ENCODE results near the gene SLC6A18.

SLC6A18 gene

GRCh38 chr5:1190278-1190677 lies 34.9 kb upstream of the SLC6A18 start (continued):
- TF ChIP-seq ZNF704 (tag by site-specific recombination; IDR thresholded peaks at IDR 0.05) (no peak), AEBP2 (tag by site-specific recombination; IDR thresholded peaks at IDR 0.05; ENCODE audit: borderline replicate concordance) (no peak), ZNF121 (tag by site-specific recombination; IDR thresholded peaks at IDR 0.05) (no peak), ZNF114 (tag by site-specific recombination; IDR thresholded peaks at IDR 0.05) (no peak), HIC1 (tag by site-specific recombination; IDR thresholded peaks at IDR 0.05) (no peak), ZSCAN18 (tag by site-specific recombination; IDR thresholded peaks at IDR 0.05) (no peak), BCL11A (tag by site-specific recombination; IDR thresholded peaks at IDR 0.05; ENCODE audit: low read depth) (no peak), ZNF211 (tag by site-specific recombination; IDR thresholded peaks at IDR 0.05; ENCODE audit: low read depth) (no peak), EGR2 (tag by site-specific recombination; IDR thresholded peaks at IDR 0.05; ENCODE audit: low read depth) (no peak), ZNF529 (tag by site-specific recombination; IDR thresholded peaks at IDR 0.05; ENCODE audit: insufficient replicate concordance) (no peak), ZNF707 (tag by site-specific recombination; IDR thresholded peaks at IDR 0.05) (no peak), ZNF433 (tag by site-specific recombination; IDR thresholded peaks at IDR 0.05; ENCODE audit: low read depth) (no peak), GLIS1 (tag by site-specific recombination; IDR thresholded peaks at IDR 0.05) (no peak), ZNF19 (tag by site-specific recombination; IDR thresholded peaks at IDR 0.05; ENCODE audit: low read depth) (no peak)

GRCh38 chr5:1190837-1191239 lies 34.3 kb upstream of the SLC6A18 start:
- CTCF ChIA-PET: interaction anchor here (0.7 to 2.1 kb wide), 2 partner anchors 17 to 45 kb away, joined by 3 to 10 read pairs; no protein-coding TSS in a partner anchor
- H3K4me1 ChIP-seq (ENCODE audit: control insufficient read depth, insufficient read depth, low read length): no peaks in the 10 kb centered on the region
- POLR2A ChIA-PET: no interaction called here
- H3K27ac ChIP-seq (ENCODE audit: extremely low read depth, low read depth, low read length): no peak overlapping the region
- no peaks in the 10 kb centered on the region for H3K9me3 ChIP-seq (ENCODE audit: control insufficient read depth, insufficient read depth, low read depth, low read length)
- H3K36me3 ChIP-seq (ENCODE audit: control insufficient read depth in 2 of 2, insufficient read depth in 1 of 2, low read length in 2 of 2): no peaks in the 10 kb centered on the region
- TF ChIP-seq SP2 (tag by site-specific recombination; IDR thresholded peaks at IDR 0.05) (0 out of 2 replicates have a peak, but pooled peaks have one; percentile 7), ZNF701 (tag by site-specific recombination; IDR thresholded peaks at IDR 0.05) (no peak)
- H3K4me3 ChIP-seq (ENCODE audit: low read depth, low read length): no peak overlapping the region

- POLR2A ChIA-PET: no interaction called here
These were observed 32.1 kb upstream of the SLC6A18 start for GRCh38 chr5:1192971-1193590.

More at GRCh38 chr5:1192971-1193590, 32.1 kb upstream of the SLC6A18 start:
- Histone ChIP-seq H3K9me3 (ENCODE audit: control insufficient read depth, insufficient read depth, low read depth, low read length) (no peaks in the 10 kb centered on the region), H3K27ac (ENCODE audit: extremely low read depth, low read depth, low read length) (no peak overlapping the region), H3K4me1 (ENCODE audit: control insufficient read depth, insufficient read depth, low read length) (no peaks in the 10 kb centered on the region), H3K4me3 (ENCODE audit: low read depth, low read length) (no peak overlapping the region), H3K36me3 (ENCODE audit: control insufficient read depth in 2 of 2, insufficient read depth in 1 of 2, low read length in 2 of 2) (no peaks in the 10 kb centered on the region)
- CTCF ChIA-PET: interaction anchor here (0.5 to 1.1 kb wide), 2 partner anchors 18 to 246 kb away, joined by 4 read pairs; no protein-coding TSS in a partner anchor
- TF ChIP-seq ZNF311 (tag by site-specific recombination; IDR thresholded peaks at IDR 0.05; ENCODE audit: borderline replicate concordance) (no peak), ZNF174 (tag by site-specific recombination; IDR thresholded peaks at IDR 0.05) (no peak), ZNF654 (tag by site-specific recombination; IDR thresholded peaks at IDR 0.05; ENCODE audit: low read depth) (no peak), ZNF621 (tag by site-specific recombination; IDR thresholded peaks at IDR 0.05) (peak; percentile 38; the same call in 1 of the 2 replicates), ZNF350 (tag by site-specific recombination; IDR thresholded peaks at IDR 0.05) (no peak), ZNF623 (tag by site-specific recombination; IDR thresholded peaks at IDR 0.05) (no peak), MYNN (tag by site-specific recombination; IDR thresholded peaks at IDR 0.05; ENCODE audit: borderline replicate concordance) (no peak)
